ENCODE results near the gene LRRC41.

DNA sequence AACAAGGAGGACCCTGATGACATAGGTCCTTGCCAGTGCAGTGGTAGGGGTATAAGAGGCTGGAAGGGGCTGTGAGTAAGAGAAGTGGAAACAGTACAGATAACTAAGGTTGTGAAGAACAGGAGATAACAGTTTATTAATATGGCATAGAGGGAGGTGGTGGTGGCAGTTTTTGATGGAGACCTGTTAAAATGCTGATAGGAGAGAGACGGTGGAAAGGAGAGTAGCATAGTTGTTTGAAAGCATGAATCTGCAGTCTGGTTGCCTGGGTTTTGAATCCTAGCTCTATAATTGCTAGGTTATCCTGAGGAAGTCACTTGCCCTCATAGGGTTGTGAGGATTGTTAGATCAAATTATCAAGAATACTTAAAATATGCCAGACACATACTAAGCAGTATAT lies 19.4 kb downstream of the LRRC41 start:
- TF ChIP-seq POLR2A (IDR thresholded peaks at IDR 0.05) (no peak), CTCF (IDR thresholded peaks at IDR 0.05) (no peak)
